Naive thymus-derived CD4-positive, alpha-beta T cell (primary cell): Measurements from ENCODE around the gene CRB1. TPM values are rescaled to one million over a fixed set of nuclear protein-coding genes. Genes with fewer than 3 reads are reported as not detected.

Experiments used
- ATAC-seq: fragments of 150-1000 bp; cut with Tn5 transposase; 2 replicates; pipeline ENCODE4 v1.10.0; 2021; ENCODE audit warnings: mild to moderate bottlenecking, moderate library complexity
- CTCF ChIA-PET: fragments of 350-600 bp; sonication (Branson Sonifier 250); formaldehyde crosslinking; loops from one replicate; lab custom pipeline; 2021; ENCODE audit warnings: antibody characterized with exemption; lab: Charles Lee
- POLR2A ChIA-PET: fragments of 350-600 bp; sonication (Branson Sonifier 250); formaldehyde crosslinking; loops from one replicate; lab custom pipeline; 2021; ENCODE audit warnings: antibody characterized with exemption, inconsistent platforms; lab: Charles Lee
- DNase-seq, 9 donors: peaks; one replicate each; pipeline versions ENCODE4 v3.0.0 to v3.0.0-alpha.2; 2020 to 2022; ENCODE audit warnings: mixed read lengths in 1 of 9
- H3K27ac ChIP-seq: one replicate; pipeline ENCODE4 v1.7.0; 2013; ENCODE audit warnings: mild to moderate bottlenecking, low read depth, low read length, moderate library complexity
- H3K27me3 ChIP-seq, 2 donors: one replicate each; pipeline ENCODE4 v1.7.0; 2013; ENCODE audit warnings: low read length in 2 of 2, mild to moderate bottlenecking in 2 of 2, moderate library complexity in 2 of 2; ENCODE audit not compliant: control insufficient read depth in 2 of 2, insufficient read depth in 2 of 2
- H3K36me3 ChIP-seq, 3 experiments: 1 replicate in 2 of 3; 2 replicates in 1 of 3; pipeline ENCODE4 v1.7.0; 2013; ENCODE audit warnings: low read length in 3 of 3, mild to moderate bottlenecking in 3 of 3, moderate library complexity in 1 of 3; ENCODE audit not compliant: insufficient read depth in 3 of 3, control insufficient read depth in 2 of 3
- H3K4me1 ChIP-seq, 2 donors: one replicate each; pipeline ENCODE4 v1.7.0; 2013; ENCODE audit warnings: low read length in 2 of 2, mild to moderate bottlenecking in 2 of 2, moderate library complexity in 1 of 2; ENCODE audit not compliant: control insufficient read depth in 2 of 2, insufficient read depth in 2 of 2
- H3K4me3 ChIP-seq: 2 replicates; pipeline ENCODE4 v1.7.0; 2013; ENCODE audit warnings: mild to moderate bottlenecking, low read length
- H3K9me3 ChIP-seq, 3 experiments: 1 replicate in 2 of 3; 2 replicates in 1 of 3; pipeline ENCODE4 v1.7.0; 2013; ENCODE audit warnings: low read length in 3 of 3; ENCODE audit not compliant: control insufficient read depth in 2 of 3
- H3K27ac Mint-ChIP-seq, 9 donors: one replicate each; pipeline ENCODE4 v1.8.0; 2020 to 2022; ENCODE audit warnings: mixed read lengths in 9 of 9, mild to moderate bottlenecking in 8 of 9, moderate library complexity in 5 of 9, inconsistent platforms in 2 of 9
- H3K27me3 Mint-ChIP-seq, 5 donors: one replicate each; pipeline ENCODE4 v1.8.0; 2021 to 2022; ENCODE audit warnings: mixed read lengths in 5 of 5, mild to moderate bottlenecking in 1 of 5
- H3K36me3 Mint-ChIP-seq, 5 donors: one replicate each; pipeline ENCODE4 v1.8.0; 2020 to 2022; ENCODE audit warnings: mixed read lengths in 5 of 5, mild to moderate bottlenecking in 3 of 5, inconsistent platforms in 1 of 5
- H3K4me1 Mint-ChIP-seq, 7 donors: one replicate each; pipeline ENCODE4 v1.8.0; 2020 to 2022; ENCODE audit warnings: mixed read lengths in 7 of 7, mild to moderate bottlenecking in 3 of 7, inconsistent platforms in 1 of 7
- H3K4me3 Mint-ChIP-seq, 10 donors: one replicate each; pipeline ENCODE4 v1.8.0; 2020 to 2022; ENCODE audit warnings: mild to moderate bottlenecking in 10 of 10, mixed read lengths in 10 of 10, moderate library complexity in 6 of 10, inconsistent platforms in 2 of 10
- H3K9me3 Mint-ChIP-seq, 11 donors: one replicate each; pipeline ENCODE4 v1.8.0; 2020 to 2022; ENCODE audit warnings: mixed read lengths in 11 of 11, mild to moderate bottlenecking in 4 of 11, inconsistent platforms in 1 of 11, moderate library complexity in 1 of 11
- intact Hi-C, 2 donors: fragments of 100-400 bp; cut with micrococcal nuclease; formaldehyde crosslinking; loops; one replicate each; pipeline ENCODE4 v1.15.1; 2023
- polyA plus RNA-seq, 2 donors: library from polyadenylated mRNA; unstranded; fragments of 300-500 nt; fragmentation: Illumina TruSeq; gene quantifications; one replicate each; pipeline ENCODE4 v1.2.3, GENCODE V29; 2021
- total RNA-seq, 6 experiments: library from RNA in 5 of 6; stranded (reverse) in 5 of 6; gene quantifications; 1 replicate in 5 of 6; 2 replicates in 1 of 6; pipeline ENCODE4 v1.2.3 and lab custom pipeline; 2021 to 2026

The CRB1 gene
- total and polyA plus RNA-seq, 7 experiments from 2014 or later, result 0.08 to 3.2 (median 0.49) TPM; not detected in 2

- intact Hi-C loops, result loop anchor here in 1 of 2 donors (5.0 kb wide), 1 partner anchor 83 kb away; no protein-coding TSS in a partner anchor
- H3K4me1 ChIP-seq, result no peaks in the 10 kb centered on the region
- Mint-ChIP-seq H3K9me3 (no peaks in the 10 kb centered on the region), H3K4me1 (peaks cover 0 to 2% (median 0%) of the 10 kb centered on the region in 7 donors), H3K27ac (no peak overlapping the region), H3K36me3 (no peaks in the 10 kb centered on the region), H3K4me3 (no peak overlapping the region), H3K27me3 (peaks cover 0 to 6% (median 0%) of the 10 kb centered on the region in 5 donors)
- DNase-seq, result no peak
- H3K4me3 ChIP-seq, result no peak overlapping the region
- ChIA-PET CTCF (no interaction called here), POLR2A (no interaction called here)
- no peak for ATAC-seq
- H3K27ac ChIP-seq, result no peak overlapping the region
- H3K27me3 ChIP-seq, result no peaks in the 10 kb centered on the region
- no peaks in the 10 kb centered on the region for H3K9me3 ChIP-seq
- H3K36me3 ChIP-seq, result no peaks in the 10 kb centered on the region
These were observed 3.0 kb upstream of the CRB1 start for GRCh38 chr1:197264936-197265567.

GRCh38 chr1:197269053-197269452, 1.0 kb downstream of the CRB1 start:
- Mint-ChIP-seq H3K4me3 (no peak overlapping the region), H3K27ac (no peak overlapping the region), H3K36me3 (no peaks in the 10 kb centered on the region), H3K9me3 (no peaks in the 10 kb centered on the region), H3K4me1 (peaks cover 0 to 2% (median 0%) of the 10 kb centered on the region in 7 donors), H3K27me3 (peaks cover 0 to 6% (median 0%) of the 10 kb centered on the region in 5 donors)
- Histone ChIP-seq H3K4me3 (no peak overlapping the region), H3K36me3 (no peaks in the 10 kb centered on the region), H3K4me1 (no peaks in the 10 kb centered on the region), H3K9me3 (no peaks in the 10 kb centered on the region), H3K27ac (no peak overlapping the region), H3K27me3 (no peaks in the 10 kb centered on the region)
- ATAC-seq (no peak), DNase-seq (no peak)
- POLR2A ChIA-PET, result no interaction called here
- intact Hi-C loops, result loop anchor here in 1 of 2 donors (5.0 kb wide), 1 partner anchor 87 kb away; no protein-coding TSS in a partner anchor
- CTCF ChIA-PET, result no interaction called here

GRCh38 chr1:197272791-197273190, 4.7 kb downstream of the CRB1 start:
- no peaks in the 10 kb centered on the region for H3K36me3 ChIP-seq
- H3K9me3 ChIP-seq, result no peaks in the 10 kb centered on the region
- H3K4me1 ChIP-seq, result no peaks in the 10 kb centered on the region
- Mint-ChIP-seq H3K27ac (no peak overlapping the region), H3K27me3 (peaks cover 0 to 7% (median 0%) of the 10 kb centered on the region in 5 donors), H3K4me3 (no peak overlapping the region), H3K4me1 (peaks cover 0 to 2% (median 0%) of the 10 kb centered on the region in 7 donors), H3K36me3 (no peaks in the 10 kb centered on the region), H3K9me3 (no peaks in the 10 kb centered on the region)
- ChIA-PET CTCF (no interaction called here), POLR2A (no interaction called here)
- H3K27ac ChIP-seq, result no peak overlapping the region
- H3K27me3 ChIP-seq, result no peaks in the 10 kb centered on the region
- intact Hi-C loops, result no loop called here
- ATAC-seq (no peak), DNase-seq (no peak)
- no peak overlapping the region for H3K4me3 ChIP-seq

GRCh38 chr1:197277166-197277565, 9.1 kb downstream of the CRB1 start:
- Mint-ChIP-seq H3K4me3 (no peak overlapping the region), H3K27me3 (peaks cover 3 to 9% (median 7%) of the 10 kb centered on the region in 5 donors), H3K9me3 (no peaks in the 10 kb centered on the region), H3K4me1 (no peaks in the 10 kb centered on the region), H3K36me3 (peaks cover 0 to 3% (median 0%) of the 10 kb centered on the region in 5 donors), H3K27ac (no peak overlapping the region)
- Histone ChIP-seq H3K4me3 (no peak overlapping the region), H3K27ac (no peak overlapping the region), H3K36me3 (no peaks in the 10 kb centered on the region), H3K4me1 (no peaks in the 10 kb centered on the region), H3K9me3 (no peaks in the 10 kb centered on the region), H3K27me3 (no peaks in the 10 kb centered on the region)
- intact Hi-C loops, result loop anchor here in 1 of 2 donors (5.0 kb wide), 1 partner anchor 95 kb away; no protein-coding TSS in a partner anchor
- ChIA-PET CTCF (no interaction called here), POLR2A (no interaction called here)
- ATAC-seq (no peak), DNase-seq (no peak)

GRCh38 chr1:197284325-197284724, 16.3 kb downstream of the CRB1 start:
- Mint-ChIP-seq H3K4me3 (no peak overlapping the region), H3K4me1 (peaks cover 0 to 7% (median 0%) of the 10 kb centered on the region in 7 donors), H3K9me3 (peaks cover 0 to under 1% (median 0%) of the 10 kb centered on the region in 11 donors), H3K36me3 (peaks cover 0 to 3% (median 0%) of the 10 kb centered on the region in 5 donors), H3K27me3 (peaks cover 12 to 21% (median 13%) of the 10 kb centered on the region in 5 donors), H3K27ac (no peak overlapping the region)
- no peak for DNase-seq
- ChIA-PET CTCF (no interaction called here), POLR2A (no interaction called here)
- intact Hi-C loops, result no loop called here
- ATAC-seq, result no peak
- no peak overlapping the region for H3K27ac ChIP-seq
- H3K4me3 ChIP-seq, result no peak overlapping the region
- H3K36me3 ChIP-seq, result no peaks in the 10 kb centered on the region
- H3K9me3 ChIP-seq, result no peaks in the 10 kb centered on the region
- no peaks in the 10 kb centered on the region for H3K4me1 ChIP-seq
- no peaks in the 10 kb centered on the region for H3K27me3 ChIP-seq

GRCh38 chr1:197284966-197285365, 16.9 kb downstream of the CRB1 start:
- H3K36me3 ChIP-seq, result no peaks in the 10 kb centered on the region
- intact Hi-C loops, result no loop called here
- ChIA-PET POLR2A (no interaction called here), CTCF (no interaction called here)
- no peaks in the 10 kb centered on the region for H3K4me1 ChIP-seq
- H3K4me3 Mint-ChIP-seq, result no peak overlapping the region
- H3K36me3 Mint-ChIP-seq, result peaks cover 0 to 3% (median 0%) of the 10 kb centered on the region in 5 donors
- H3K27me3 ChIP-seq, result no peaks in the 10 kb centered on the region
- H3K4me3 ChIP-seq, result no peak overlapping the region
- no peak overlapping the region for H3K27ac ChIP-seq
- H3K27ac Mint-ChIP-seq, result no peak overlapping the region
- peaks cover 0 to 7% (median 0%) of the 10 kb centered on the region in 7 donors for H3K4me1 Mint-ChIP-seq
- peaks cover 12 to 23% (median 13%) of the 10 kb centered on the region in 5 donors for H3K27me3 Mint-ChIP-seq
- no peaks in the 10 kb centered on the region for H3K9me3 ChIP-seq
- H3K9me3 Mint-ChIP-seq, result peaks cover 0 to 2% (median 0%) of the 10 kb centered on the region in 11 donors
- ATAC-seq (peak; percentile 41), DNase-seq (no peak)
